Mononuclear cell (primary cell): ENCODE results near the gene NOL11. TPM values are rescaled to one million over a fixed set of nuclear protein-coding genes. Genes with fewer than 3 reads are reported as not detected.
"Not testable (repeated sequence)": the region's sequence is repeated elsewhere in the genome, so short reads cannot be mapped to it uniquely, and the experiment has no call there.

Experiments
- H3K27me3 ChIP-seq: 2 replicates; pipeline ENCODE4 v1.6.0; 2011; ENCODE audit warnings: low read length, control low read depth; ENCODE audit not compliant: insufficient read depth
- H3K4me1 ChIP-seq: 2 replicates; pipeline ENCODE4 v1.5.1; 2011; ENCODE audit warnings: mild to moderate bottlenecking, low read length, control low read depth; ENCODE audit not compliant: insufficient read depth
- H3K4me3 ChIP-seq: 2 replicates; pipeline ENCODE4 v1.5.1; 2011; ENCODE audit warnings: mild to moderate bottlenecking, low read length, moderate library complexity
- H3K9me3 ChIP-seq: 2 replicates; pipeline ENCODE4 v1.5.1; 2011; ENCODE audit warnings: low read depth, mild to moderate bottlenecking, control low read depth, low read length
- total RNA-seq: library from RNA; depleted of rRNA; stranded (reverse); fragments of >200 nt; gene quantifications from one replicate; pipeline ENCODE4 v1.2.3, GENCODE V29; 2012

NOL11 gene
- total RNA-seq, 1 donor, result 76.5 TPM

DNA sequence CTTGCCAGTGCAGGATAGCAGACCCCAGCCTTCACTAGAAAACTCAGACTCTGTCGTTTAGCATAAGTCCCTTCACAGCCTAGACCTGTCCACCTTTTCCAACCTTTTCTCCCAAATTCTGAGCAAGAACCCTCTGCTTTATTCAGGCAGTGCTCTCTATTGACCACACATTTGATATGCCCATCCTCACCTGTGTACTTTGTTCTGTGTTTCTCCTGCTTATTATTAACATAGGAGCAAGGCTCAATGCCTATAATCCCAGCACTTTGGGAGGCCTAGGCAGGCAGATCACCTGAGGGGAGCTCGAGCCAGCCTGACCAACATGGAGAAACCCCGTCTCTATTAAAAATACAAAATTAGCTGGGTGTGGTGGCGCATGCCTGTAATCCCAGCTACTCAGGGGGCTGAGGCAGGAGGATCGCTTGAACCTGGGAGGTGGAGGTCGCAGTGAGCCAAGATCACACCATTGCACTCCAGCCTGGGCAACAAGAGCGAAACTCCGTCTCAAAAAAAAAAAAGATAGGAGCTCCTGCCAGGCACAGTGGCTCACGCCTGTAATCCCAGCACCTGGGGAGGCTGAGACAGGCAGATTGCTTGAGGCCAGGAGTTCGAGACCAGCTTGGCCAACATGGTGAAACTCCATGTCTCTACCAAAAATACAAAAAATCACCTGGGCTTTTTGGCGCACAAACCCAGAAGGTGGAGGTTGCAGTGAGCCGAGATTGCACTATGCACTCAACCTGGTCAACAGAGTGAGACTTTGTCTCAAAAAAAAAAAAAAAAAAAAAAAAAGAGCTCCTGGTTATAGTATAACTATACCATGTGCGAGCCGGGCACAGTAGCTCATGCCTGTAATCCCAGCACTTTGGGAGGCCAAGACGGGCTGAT is 9.7 kb downstream of the NOL11 start:
- H3K4me3 ChIP-seq, H3K27me3 ChIP-seq, H3K9me3 ChIP-seq, H3K4me1 ChIP-seq: not testable (repeated sequence)

DNA sequence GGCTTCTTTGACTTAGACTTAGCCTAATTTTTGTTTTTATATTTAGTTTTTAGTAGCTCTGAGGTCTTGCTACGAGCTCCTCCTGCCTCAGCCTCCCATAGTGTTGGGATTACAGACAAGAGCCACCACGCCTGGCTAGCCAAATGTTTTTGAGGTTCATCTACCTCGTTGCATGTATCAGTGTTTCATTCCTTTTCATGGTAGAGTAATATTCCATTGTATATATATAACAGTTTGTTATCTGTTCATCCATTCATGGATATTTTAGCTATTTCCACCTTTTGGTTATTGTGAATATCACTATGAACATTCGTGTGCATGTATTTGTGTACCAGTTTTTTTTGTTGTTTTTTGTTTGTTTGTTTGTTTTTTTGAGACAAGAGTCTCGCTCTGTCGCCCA is 12.2 kb downstream of the NOL11 start:
- no peaks in the 10 kb centered on the region for H3K9me3 ChIP-seq
- no peaks in the 10 kb centered on the region for H3K27me3 ChIP-seq
- H3K4me1 ChIP-seq, result peaks cover 4% of the 10 kb centered on the region
- H3K4me3 ChIP-seq, result no peak overlapping the region

DNA sequence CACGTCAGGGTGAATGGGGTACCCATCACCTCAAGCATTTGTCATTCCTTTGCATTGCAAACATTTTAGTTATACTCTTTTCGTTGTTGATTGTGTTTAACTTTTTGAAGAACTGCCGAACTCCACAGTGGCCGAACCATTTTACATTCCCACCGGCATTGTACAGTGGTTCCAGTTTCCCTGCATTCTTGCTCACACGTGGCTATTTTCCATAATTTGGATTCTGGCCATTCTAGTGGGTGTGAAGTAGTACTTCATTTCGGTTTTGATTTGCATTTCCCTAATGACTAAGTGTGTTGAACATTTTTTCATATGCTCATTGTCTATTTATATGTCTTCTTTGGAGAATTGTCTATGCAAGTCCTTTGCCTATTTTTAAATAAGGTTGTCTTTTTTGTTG is 13.0 kb downstream of the NOL11 start:
- Histone ChIP-seq H3K27me3 (no peaks in the 10 kb centered on the region), H3K4me1 (peaks cover 4% of the 10 kb centered on the region), H3K9me3 (no peaks in the 10 kb centered on the region), H3K4me3 (no peak overlapping the region)

DNA sequence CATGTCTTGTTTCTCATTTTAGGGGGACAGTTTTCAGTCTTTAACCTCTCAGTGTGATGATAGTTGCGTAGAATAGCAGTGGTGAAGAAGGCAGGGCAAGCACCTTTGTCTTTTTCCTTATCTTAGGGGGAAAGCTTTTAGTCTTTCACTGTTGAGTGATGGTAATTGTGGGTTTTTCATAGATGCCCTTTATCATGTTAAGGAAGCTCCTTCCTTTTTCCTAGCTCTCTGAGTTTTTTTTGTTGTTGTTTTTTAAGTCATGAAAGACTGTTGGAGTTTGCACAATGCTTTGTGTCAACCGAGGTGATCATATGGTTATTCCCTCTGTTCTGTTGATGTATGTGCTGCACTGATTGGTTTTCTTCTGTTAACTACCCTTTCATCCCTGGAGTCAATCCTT is 15.7 kb downstream of the NOL11 start:
- Histone ChIP-seq H3K27me3 (no peaks in the 10 kb centered on the region), H3K9me3 (no peaks in the 10 kb centered on the region), H3K4me3 (no peak overlapping the region), H3K4me1 (peaks cover 4% of the 10 kb centered on the region)

DNA sequence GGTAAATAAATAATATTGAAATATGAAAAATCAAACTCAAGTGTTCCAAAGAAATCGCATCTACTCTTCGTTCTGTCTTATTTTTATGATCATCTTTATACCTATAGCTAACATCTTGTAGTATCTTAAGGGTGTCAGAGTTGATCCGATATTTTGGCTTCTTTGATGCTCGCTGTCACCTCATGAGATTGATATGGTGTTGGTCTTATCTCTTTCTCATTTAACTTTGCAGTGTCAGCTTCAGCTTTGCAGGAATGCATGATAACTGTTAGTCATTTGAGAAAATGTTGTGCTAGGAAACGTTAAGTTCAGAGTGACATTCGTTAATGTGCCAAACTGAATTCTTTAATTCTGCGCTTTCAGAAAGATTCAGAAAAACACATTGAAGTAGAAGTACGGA is 19.4 kb downstream of the NOL11 start:
- H3K4me3 ChIP-seq, result no peak overlapping the region
- H3K4me1 ChIP-seq, result peaks cover 4% of the 10 kb centered on the region
- no peaks in the 10 kb centered on the region for H3K9me3 ChIP-seq
- H3K27me3 ChIP-seq, result no peaks in the 10 kb centered on the region

DNA sequence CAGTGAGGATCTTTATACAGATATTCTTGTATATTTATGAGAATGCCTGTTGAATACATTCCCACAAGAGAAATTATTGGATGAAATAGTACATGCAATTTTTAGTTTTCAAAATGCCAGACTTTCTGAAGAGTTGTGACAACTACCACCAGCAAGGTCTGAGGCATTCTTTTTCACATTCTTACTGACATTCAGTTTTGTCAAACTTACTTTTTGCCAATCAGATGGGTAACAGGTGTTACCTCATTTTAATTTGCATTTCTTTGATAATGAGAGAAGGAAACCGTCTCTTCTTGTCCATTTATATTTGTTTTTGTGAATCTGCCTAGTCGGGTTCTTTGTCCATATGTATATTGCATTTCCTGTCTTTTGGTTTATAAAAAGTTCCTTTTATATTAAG is 24.3 kb downstream of the NOL11 start:
- no peak overlapping the region for H3K4me3 ChIP-seq
- H3K4me1 ChIP-seq, result no peaks in the 10 kb centered on the region

DNA sequence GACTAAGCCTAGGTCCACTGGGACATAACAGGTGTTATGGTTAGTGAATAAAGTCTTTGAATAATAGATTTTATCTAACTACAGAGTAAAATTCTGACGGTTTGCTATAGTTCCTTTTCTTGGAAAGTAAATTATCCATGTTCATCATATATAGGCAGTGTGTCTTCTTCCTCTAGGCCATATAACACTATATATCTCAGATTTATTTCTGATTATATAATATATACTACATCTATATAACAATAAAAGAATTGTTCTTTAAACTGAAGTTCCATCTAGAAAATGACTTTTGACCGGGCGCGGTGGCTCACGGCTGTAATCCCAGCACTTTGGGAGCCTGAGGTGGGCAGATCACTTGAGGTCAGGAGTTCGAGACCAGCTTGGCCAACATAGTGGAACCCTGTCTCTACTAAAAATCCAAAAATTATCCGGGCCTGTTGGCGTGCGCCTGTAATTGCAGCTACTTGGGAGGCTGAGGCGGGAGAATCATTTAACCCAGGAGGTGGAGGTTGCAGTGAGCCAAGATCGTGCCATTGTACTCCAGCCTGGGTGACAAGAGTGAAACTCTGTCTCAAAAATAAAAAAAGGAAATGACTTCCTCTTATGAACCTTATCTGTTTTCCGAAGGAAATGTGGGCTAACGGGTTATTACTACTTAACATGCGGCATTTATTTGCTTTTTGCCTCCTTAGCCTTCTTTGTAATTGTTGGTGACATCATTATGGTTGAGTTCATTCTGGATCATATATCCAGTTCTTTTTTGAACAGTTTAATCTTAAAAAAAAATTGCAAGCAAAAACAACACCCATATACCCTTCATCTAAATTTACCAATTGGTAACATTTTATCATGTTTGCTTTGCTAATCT is 29.2 kb downstream of the NOL11 start:
- H3K9me3 ChIP-seq, result no peaks in the 10 kb centered on the region

More for the DNA sequence above, 24.3 kb downstream of the NOL11 start:
- Histone ChIP-seq H3K9me3 (no peaks in the 10 kb centered on the region), H3K27me3 (no peaks in the 10 kb centered on the region)

DNA sequence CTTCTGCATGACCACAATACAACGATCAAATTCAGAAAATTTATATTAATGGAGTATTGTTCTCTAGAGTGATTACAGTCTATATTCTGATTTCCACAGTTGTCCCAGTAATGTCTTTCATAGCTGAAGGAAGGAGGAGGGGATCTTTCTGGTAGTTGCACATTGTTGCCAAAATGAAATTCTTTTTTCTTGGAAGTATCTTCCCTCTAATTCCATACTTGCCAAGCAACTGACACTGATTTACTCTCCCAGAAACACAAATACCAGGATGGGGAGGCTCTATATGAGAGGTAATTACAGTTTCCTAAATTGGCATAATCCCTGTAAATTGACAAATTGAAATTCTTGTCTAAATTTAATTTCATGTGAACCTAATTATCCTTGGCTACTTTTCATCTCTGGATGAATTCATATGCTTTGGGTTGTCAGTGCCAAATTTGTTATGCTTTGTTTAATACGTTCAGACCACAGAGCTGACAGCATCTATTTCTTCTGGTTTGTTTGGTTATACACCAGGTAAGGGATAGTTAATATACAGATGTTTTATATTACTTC is 30.0 kb downstream of the NOL11 start:
- Histone ChIP-seq H3K4me3 (no peak overlapping the region), H3K27me3 (no peaks in the 10 kb centered on the region), H3K9me3 (no peaks in the 10 kb centered on the region), H3K4me1 (no peaks in the 10 kb centered on the region)

More for the DNA sequence above, 29.2 kb downstream of the NOL11 start:
- H3K4me1 ChIP-seq, result no peaks in the 10 kb centered on the region
- no peak overlapping the region for H3K4me3 ChIP-seq
- H3K27me3 ChIP-seq, result no peaks in the 10 kb centered on the region

DNA sequence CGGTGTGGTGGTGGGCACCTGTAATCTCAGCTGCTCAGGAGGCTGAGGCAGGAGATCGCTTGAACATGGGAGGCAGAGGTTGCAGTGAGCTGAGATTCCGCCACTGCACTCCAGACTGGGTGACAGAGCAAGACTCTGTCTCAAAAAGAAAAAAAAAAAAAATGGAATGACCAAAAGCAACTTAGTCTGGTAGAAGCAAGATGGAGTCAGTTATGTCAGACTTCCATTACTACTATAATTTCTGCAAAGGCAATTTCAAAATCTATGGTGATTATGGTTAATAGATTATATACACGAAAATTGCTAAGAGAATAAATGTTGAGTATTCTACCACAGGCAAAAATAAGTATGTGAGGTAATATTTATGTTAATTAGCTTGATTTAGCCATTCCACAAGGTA is 32.3 kb downstream of the NOL11 start:
- no peaks in the 10 kb centered on the region for H3K27me3 ChIP-seq
- H3K9me3 ChIP-seq, result no peaks in the 10 kb centered on the region
- no peak overlapping the region for H3K4me3 ChIP-seq
- no peaks in the 10 kb centered on the region for H3K4me1 ChIP-seq

DNA sequence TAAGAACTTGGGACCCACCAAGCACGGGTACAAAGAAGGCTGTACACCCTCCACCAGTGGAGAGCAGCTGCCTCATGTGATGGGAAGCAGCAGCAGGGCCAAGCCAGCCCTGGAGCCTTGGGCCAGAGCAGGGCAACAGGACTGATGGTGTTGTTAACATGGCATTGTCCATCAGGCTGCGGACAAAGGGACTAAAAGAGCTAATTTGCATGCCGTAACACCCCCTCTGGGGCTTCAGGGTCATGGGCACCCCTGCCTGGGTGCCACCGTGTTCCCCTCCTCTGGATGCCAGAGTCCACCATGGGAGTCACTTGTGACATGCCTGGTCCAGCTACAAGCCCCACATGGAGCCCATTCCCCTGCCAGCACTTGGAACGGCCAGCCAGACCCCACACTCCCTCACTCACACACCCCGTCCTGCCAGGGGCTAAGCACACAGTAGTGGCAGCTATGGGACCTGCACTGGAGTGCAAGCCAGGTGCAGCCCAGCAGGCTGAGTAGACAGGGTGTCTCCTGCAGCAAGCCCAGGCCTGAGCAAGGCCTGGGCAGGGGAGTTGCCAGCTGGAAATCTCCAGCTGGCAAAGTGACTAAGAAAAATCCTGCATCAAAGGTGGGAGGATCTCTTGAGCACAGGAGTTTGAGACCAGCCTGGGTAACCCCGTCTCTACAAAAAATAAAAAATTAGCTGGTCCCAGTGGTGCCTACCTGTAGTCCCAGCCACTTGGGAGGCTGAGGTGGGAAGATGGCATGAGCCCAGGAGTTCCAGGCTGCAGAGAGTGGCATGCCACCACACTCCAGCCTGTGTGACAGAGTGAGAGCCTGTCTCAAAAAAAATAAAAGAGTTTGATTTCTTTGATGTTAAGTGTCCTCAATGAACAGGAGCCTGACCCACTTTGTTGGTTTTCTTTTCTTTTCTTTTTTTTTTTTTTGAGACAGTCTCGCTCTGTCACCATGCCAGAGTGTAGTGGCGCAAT is 33.7 kb downstream of the NOL11 start:
- H3K4me3 ChIP-seq, result no peak overlapping the region
- no peaks in the 10 kb centered on the region for H3K4me1 ChIP-seq
- H3K27me3 ChIP-seq, result no peaks in the 10 kb centered on the region
- H3K9me3 ChIP-seq, result no peaks in the 10 kb centered on the region

DNA sequence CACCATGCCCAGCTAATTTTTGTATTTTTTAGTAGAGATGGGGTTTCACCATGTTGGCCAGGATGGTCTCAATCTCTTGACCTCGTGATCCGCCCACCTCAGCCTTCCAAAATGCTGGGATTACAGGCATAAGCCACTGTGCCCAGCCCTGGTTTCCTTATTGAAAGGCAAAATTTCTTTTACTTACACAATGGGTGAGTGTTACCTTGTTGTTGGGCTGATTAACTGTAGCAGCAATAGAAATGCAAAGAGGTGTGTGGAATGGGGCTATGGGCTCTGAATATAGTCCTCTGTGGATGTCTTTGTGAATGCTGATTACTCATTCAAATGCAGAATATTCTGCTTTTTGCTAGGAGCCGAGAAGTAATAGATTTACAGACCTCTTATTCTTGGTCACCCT is 34.4 kb downstream of the NOL11 start:
- H3K4me1 ChIP-seq, H3K9me3 ChIP-seq, H3K27me3 ChIP-seq, H3K4me3 ChIP-seq: not testable (repeated sequence)

DNA sequence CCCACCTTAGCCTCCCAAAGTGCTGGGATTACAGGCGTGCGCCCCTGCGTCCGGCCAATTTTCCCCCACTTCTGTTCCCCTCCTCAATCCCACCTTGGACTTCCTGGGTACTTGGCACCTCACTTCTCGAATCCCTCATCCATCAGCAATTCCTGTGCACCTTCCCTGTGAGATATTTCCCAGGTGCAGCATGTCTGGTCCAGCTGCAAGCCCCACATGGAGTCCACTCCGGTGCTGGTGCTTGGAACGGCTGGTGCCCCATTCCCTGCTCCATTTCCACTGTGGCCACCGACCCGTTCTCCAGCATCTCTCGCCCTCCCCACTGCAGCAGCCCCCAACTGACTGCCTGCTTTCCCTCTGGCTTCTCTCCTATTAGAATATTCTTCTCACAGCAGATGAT is 35.3 kb downstream of the NOL11 start:
- Histone ChIP-seq H3K4me3 (no peak overlapping the region), H3K4me1 (no peaks in the 10 kb centered on the region), H3K9me3 (no peaks in the 10 kb centered on the region), H3K27me3 (no peaks in the 10 kb centered on the region)

DNA sequence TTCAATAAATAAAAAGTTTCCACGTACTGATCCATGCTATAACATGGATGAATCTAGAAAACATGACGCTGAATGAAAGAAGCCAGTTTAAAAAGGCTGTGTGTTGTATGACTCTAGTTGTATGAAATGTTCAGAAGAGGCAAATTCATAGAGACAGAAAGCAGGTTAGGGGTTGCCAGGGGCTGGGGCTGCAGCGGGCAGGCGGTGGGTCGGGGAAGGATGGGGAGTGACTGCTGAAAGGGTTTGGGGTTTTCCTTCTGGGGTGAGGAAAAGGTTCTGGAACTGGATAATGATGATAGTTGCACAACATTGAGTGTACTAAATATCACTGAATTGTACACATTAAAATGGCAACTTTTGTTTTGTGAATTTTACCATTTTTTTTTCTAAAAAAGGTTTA is 36.3 kb downstream of the NOL11 start:
- Histone ChIP-seq H3K9me3 (no peaks in the 10 kb centered on the region), H3K4me3 (no peak overlapping the region), H3K27me3 (no peaks in the 10 kb centered on the region), H3K4me1 (no peaks in the 10 kb centered on the region)

DNA sequence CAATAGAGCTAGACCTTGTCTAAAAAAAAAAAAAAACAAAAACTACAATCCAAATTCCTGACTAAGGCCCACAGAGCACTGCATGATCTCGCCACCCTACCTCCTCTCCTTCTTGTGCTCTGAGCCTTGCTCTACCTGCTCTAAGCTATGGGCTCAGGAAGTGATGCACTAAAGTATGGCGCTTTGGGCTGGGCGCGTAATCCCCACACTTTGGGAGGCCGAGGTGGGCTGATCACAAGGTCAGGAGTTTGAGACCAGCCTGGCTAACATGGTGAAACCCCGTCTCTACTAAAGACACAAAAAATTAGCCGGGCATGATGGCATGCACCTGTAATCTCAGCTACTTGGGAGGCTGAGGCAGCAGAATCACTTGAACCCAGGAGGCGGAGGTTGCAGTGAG is 37.0 kb downstream of the NOL11 start:
- not testable (repeated sequence) for H3K27me3 ChIP-seq, H3K4me3 ChIP-seq, H3K9me3 ChIP-seq, H3K4me1 ChIP-seq
